Adrenal gland (tissue), 19 donors: Measurements from ENCODE around the gene RGPD3. TPM values are rescaled to one million over a fixed set of nuclear protein-coding genes. Genes with fewer than 3 reads are reported as not detected.
"Not testable (repeated sequence)": the region's sequence is repeated elsewhere in the genome, so short reads cannot be mapped to it uniquely, and the experiment has no call there.

Source experiments
- DNase-seq, 7 donors: peaks; one replicate each; pipeline ENCODE4 v3.0.0-alpha.2; 2019 to 2020
- H3K27ac ChIP-seq, 5 donors: fragments of 200-600 bp; sonication (generic) in 4 of 5; 1 replicate in 3 of 5; 2 replicates in 2 of 5; pipeline versions ENCODE4 v1.5.1 to v1.8.0; 2016 to 2020; ENCODE audit warnings: mild to moderate bottlenecking in 1 of 5
- H3K27me3 ChIP-seq: fragments of 200-600 bp; 2 replicates; pipeline ENCODE4 v1.8.0; 2021
- H3K36me3 ChIP-seq, 2 donors: fragments of 200-600 bp; replicated peaks in 1 of 2; 1 replicate in 1 of 2; 2 replicates in 1 of 2; pipeline versions ENCODE4 v1.5.1 to v1.8.0; 2018 to 2022
- H3K4me1 ChIP-seq, 2 donors: fragments of 200-600 bp; replicated peaks in 1 of 2; 1 replicate in 1 of 2; 2 replicates in 1 of 2; pipeline versions ENCODE4 v1.5.1 to v1.8.0; 2018 to 2021
- H3K4me3 ChIP-seq, 4 donors: fragments of 200-600 bp; sonication (generic) in 3 of 4; one replicate each; pipeline ENCODE4 v1.5.1; 2016 to 2018
- H3K9me3 ChIP-seq, 3 donors: fragments of 200-600 bp; sonication (generic) in 1 of 3; replicated peaks in 1 of 3; 1 replicate in 2 of 3; 2 replicates in 1 of 3; pipeline versions ENCODE4 v1.5.1 to v1.8.0; 2016 to 2021
- CTCF ChIP-seq, 6 experiments: fragments of 450-650 bp in 4 of 6; fragments of 200-600 bp in 2 of 6; sonication (generic) in 1 of 6; IDR thresholded peaks; 1 replicate in 5 of 6; 2 replicates in 1 of 6; pipeline versions ENCODE4 v1.5.1 to v1.8.0; 2016 to 2021; ENCODE audit warnings: antibody characterized with exemption in 6 of 6, mild to moderate bottlenecking in 2 of 6, moderate library complexity in 1 of 6
- POLR2A ChIP-seq, 2 donors: fragments of 450-650 bp; IDR thresholded peaks; one replicate each; pipeline ENCODE4 v1.6.1; 2017; ENCODE audit warnings: antibody characterized with exemption in 2 of 2, mild to moderate bottlenecking in 2 of 2, moderate library complexity in 1 of 2
- WGBS, 4 donors: extraction: QIAGEN DNeasy Blood & Tissue Kit in 2 of 4; methylation state at CpG; one replicate each; pipeline versions ENCODE4 v1.1.5 to v1.1.7; 2013 to 2017; 5-methylcytosine and 5-hydroxymethylcytosine counted together
- intact Hi-C, 2 donors: fragments of 100-400 bp; cut with DNase I; formaldehyde crosslinking; loops; one replicate each; pipeline versions ENCODE4 v1.14.1 to v1.15.0; 2022 to 2023
- long read RNA-seq, 10 donors: library from polyadenylated mRNA in 3 of 10; unstranded in 2 of 10; stranded (forward) in 1 of 10; transcript quantifications; one replicate each; pipeline ENCODE4 v2.0.0 and lab custom pipeline, GENCODE V29; 2021 to 2026
- polyA plus RNA-seq, 3 donors: library from polyadenylated mRNA; stranded (reverse); fragments of 200-250 nt in 2 of 3; fragments of 350-450 nt in 1 of 3; fragmentation: Illumina TruSeq in 1 of 3; extraction: RNeasy Lipid Tissue Mini Kit (QIAGEN cat#74804) in 1 of 3; gene quantifications; one replicate each; pipeline ENCODE4 v1.2.3, GENCODE V29; 2013 to 2014
- total RNA-seq, 9 donors: library from RNA; depleted of rRNA in 4 of 9; stranded (reverse); fragments of >200 nt in 4 of 9; fragments of 120-200 nt in 1 of 9; fragmentation: NEBNext Ultra II Directional in 1 of 9; extraction: Animal tissue kit (Norgen Biotek cat#: 25700) in 1 of 9; gene quantifications; one replicate each; pipeline versions ENCODE4 v1.1.0 to v1.2.4, GENCODE V29; 2013 to 2023
- donor health status: healthy with polysubstance abuse.
- donor health status: Bipolar disorder and iron deficiency.
- donor health status: DM: yes; HTN: yes; CAD: no.
- donor health status: DM: no; HTN: no; CAD: no.
- donor health status: DM: no; HTN: no; CAD: no.
- donor health status: DM: yes; HTN: yes; CAD: no.

The RGPD3 gene
- total RNA-seq (under 1 TPM; 0.06 to 0.35 (median 0.13) TPM), polyA plus RNA-seq (under 1 TPM in 2 of 3 donors, not detected in 1; 0.13 to 0.15 TPM)
- long read RNA-seq, donor 1: 0 reads
- long read RNA-seq, donor 2: 0 reads
- long read RNA-seq, donor 3: 0 reads
- long read RNA-seq, donor 4: 0 reads
- long read RNA-seq, donor 5: 0 reads
- long read RNA-seq, donor 6: 0 reads
- long read RNA-seq, donor 7: 0 reads
- long read RNA-seq, donor 8: 0 reads
- long read RNA-seq, donor 9: 0 reads
- long read RNA-seq, donor 10: 0 reads

GRCh38 chr2:106468107-106468506 is at the start of gene RGPD3:
RGPD3 (minus strand) TSS chr2:106468413; CDS start chr2:106468288, 125 bp downstream.
- H3K27ac ChIP-seq, H3K4me3 ChIP-seq, H3K36me3 ChIP-seq, DNase-seq, intact Hi-C loops, H3K9me3 ChIP-seq, H3K4me1 ChIP-seq, H3K27me3 ChIP-seq: not testable (repeated sequence)
- 94 to 97% (median 96%) methylated on average over 35 to 45 of the region's 45 CpGs; no CpG with 5 or more reads in 1 of the 4 donors for WGBS, 4 donors

GRCh38 chr2:106517329-106517728 is 49.1 kb upstream of the RGPD3 start:
- no peak overlapping the region for H3K4me3 ChIP-seq
- WGBS, 4 donors: 87 to 92% (median 89%) methylated on average over 11 of the region's 11 CpGs
- H3K27me3 ChIP-seq: no peaks in the 10 kb centered on the region
- H3K27ac ChIP-seq: no peak overlapping the region
- TF ChIP-seq POLR2A (IDR thresholded peaks at IDR 0.05) (no peak), CTCF (IDR thresholded peaks at IDR 0.05) (no peak)
- no peak for DNase-seq
- no peaks in the 10 kb centered on the region for H3K9me3 ChIP-seq
- intact Hi-C loops: no loop called here
- H3K36me3 ChIP-seq: no peaks in the 10 kb centered on the region
- no peaks in the 10 kb centered on the region for H3K4me1 ChIP-seq

GRCh38 chr2:106516864-106517263 is 48.7 kb upstream of the RGPD3 start:
- intact Hi-C loops: no loop called here
- no peaks in the 10 kb centered on the region for H3K27me3 ChIP-seq
- DNase-seq: no peak
- no peaks in the 10 kb centered on the region for H3K36me3 ChIP-seq
- 76 to 100% (median 89%) methylated on average over 1 of the region's 1 CpG for WGBS, 4 donors
- no peak overlapping the region for H3K27ac ChIP-seq
- H3K4me3 ChIP-seq: no peak overlapping the region
- TF ChIP-seq POLR2A (IDR thresholded peaks at IDR 0.05) (no peak), CTCF (IDR thresholded peaks at IDR 0.05) (no peak)
- no peaks in the 10 kb centered on the region for H3K9me3 ChIP-seq
- H3K4me1 ChIP-seq: no peaks in the 10 kb centered on the region

GRCh38 chr2:106516436-106516835 is 48.2 kb upstream of the RGPD3 start:
- Histone ChIP-seq H3K9me3 (no peaks in the 10 kb centered on the region), H3K27me3 (no peaks in the 10 kb centered on the region), H3K27ac (no peak overlapping the region), H3K36me3 (no peaks in the 10 kb centered on the region), H3K4me3 (no peak overlapping the region), H3K4me1 (no peaks in the 10 kb centered on the region)
- 69 to 83% (median 78%) methylated on average over 4 of the region's 4 CpGs for WGBS, 4 donors
- DNase-seq: no peak
- TF ChIP-seq CTCF (IDR thresholded peaks at IDR 0.05) (no peak), POLR2A (IDR thresholded peaks at IDR 0.05) (no peak)
- intact Hi-C loops: no loop called here

- H3K9me3 ChIP-seq, H3K36me3 ChIP-seq, DNase-seq, H3K4me3 ChIP-seq, H3K27ac ChIP-seq, H3K4me1 ChIP-seq, intact Hi-C loops, H3K27me3 ChIP-seq: not testable (repeated sequence)
- WGBS, 4 donors: 78 to 97% (median 80%) methylated on average over 3 of the region's 3 CpGs
These were observed 46.6 kb upstream of the RGPD3 start for GRCh38 chr2:106514827-106515226.

- H3K27ac ChIP-seq, H3K4me1 ChIP-seq, H3K27me3 ChIP-seq, DNase-seq, intact Hi-C loops, H3K9me3 ChIP-seq, H3K36me3 ChIP-seq, H3K4me3 ChIP-seq: not testable (repeated sequence)
- 88 to 100% (median 93%) methylated on average over 1 to 3 of the region's 5 CpGs; no CpG with 5 or more reads in 1 of the 4 donors for WGBS, 4 donors
These were observed 45.2 kb upstream of the RGPD3 start for GRCh38 chr2:106513391-106513790.

- H3K36me3 ChIP-seq, H3K4me3 ChIP-seq, H3K9me3 ChIP-seq, H3K27me3 ChIP-seq, DNase-seq, H3K4me1 ChIP-seq, intact Hi-C loops: not testable (repeated sequence)
- peak overlapping the region in 1 of 5 donors; percentile 22 for H3K27ac ChIP-seq
- WGBS, 4 donors: 79 to 89% (median 84%) methylated on average over 7 of the region's 7 CpGs
These were observed 43.7 kb upstream of the RGPD3 start for GRCh38 chr2:106511934-106512333.

- H3K27ac ChIP-seq: peak overlapping the region in 1 of 5 donors; percentile 22
- WGBS, 4 donors: 22 to 31% (median 25%) methylated on average over 4 to 12 of the region's 16 CpGs
- H3K4me1 ChIP-seq, H3K27me3 ChIP-seq, H3K36me3 ChIP-seq, intact Hi-C loops, H3K4me3 ChIP-seq, H3K9me3 ChIP-seq: not testable (repeated sequence)
- DNase-seq: peak; percentile 55 to 87 (median 83)
These were observed 43.3 kb upstream of the RGPD3 start for GRCh38 chr2:106511476-106511901.
